Activated effector memory CD4-positive, alpha-beta T cell treated with anti-CD3 and anti-CD28 coated beads, Interleukin-2, amount 50 U/mL, for 16 hours (primary cell): Measurements from ENCODE around the gene RBM47.

Experiments
- DNase-seq: peaks from one replicate; pipeline ENCODE4 v3.0.0-alpha.2; 2020

Gene RBM47

DNA sequence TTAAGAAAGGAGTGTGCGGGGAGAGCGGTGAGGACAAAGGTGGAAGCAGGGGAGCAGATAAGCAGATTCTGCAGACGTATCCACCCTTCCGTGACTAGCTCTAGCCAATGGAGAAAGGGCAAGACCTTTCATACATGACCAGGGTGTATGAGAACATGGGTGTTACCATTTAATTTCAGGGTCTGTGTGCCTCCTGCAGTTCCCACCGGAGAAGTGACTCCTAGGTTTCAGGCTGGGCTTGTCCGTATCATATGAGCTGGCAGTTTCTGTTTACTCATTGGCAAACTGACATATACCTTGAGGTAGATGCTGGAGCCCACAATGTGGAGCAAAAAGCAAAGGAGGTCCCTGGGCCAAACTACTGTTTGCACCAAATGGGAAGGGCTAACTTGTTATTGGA lies 6.8 kb downstream of the RBM47 start:
- DNase-seq: no peak

DNA sequence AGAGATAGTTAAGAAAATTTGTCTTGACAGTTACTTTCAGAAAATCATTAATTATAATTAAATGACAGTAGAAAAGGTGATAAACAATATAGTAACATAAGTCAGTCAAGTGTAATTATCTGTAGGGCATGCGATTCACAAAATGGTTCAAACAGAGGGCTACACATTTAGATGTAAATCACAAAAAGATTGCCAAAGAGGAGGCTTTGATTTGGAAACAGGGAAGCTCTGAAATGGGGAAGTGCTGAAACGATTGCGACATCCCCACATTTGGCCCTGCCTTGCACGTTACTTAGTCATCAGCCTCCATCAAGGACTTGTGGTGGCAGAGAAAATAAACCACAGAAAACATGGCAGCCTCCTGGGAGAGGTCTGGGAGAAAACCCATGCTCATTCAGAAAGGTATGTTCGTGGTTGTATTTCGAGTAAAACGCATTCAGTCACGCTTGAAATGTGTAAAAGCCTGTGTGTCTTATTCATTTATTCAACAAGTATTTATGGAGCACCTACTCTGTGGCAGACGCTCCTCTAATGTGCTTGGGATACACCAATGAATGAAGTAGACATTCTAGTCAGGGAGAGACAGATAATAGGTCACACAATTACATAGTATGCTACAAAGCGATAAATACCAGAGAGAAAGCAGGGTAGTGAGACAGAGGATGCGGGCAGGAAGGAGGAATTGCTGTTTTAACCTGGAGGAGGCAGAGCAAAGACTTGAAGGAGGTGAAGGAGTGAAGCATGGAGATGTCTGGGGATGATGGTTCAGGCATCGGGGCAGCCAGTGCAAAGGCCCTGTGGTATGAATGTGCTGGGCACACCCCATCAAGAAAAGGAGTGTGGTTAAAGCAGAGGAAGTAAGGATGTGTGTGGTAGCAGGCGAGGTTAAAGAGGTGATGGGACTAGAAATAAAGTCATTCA lies 7.8 kb downstream of the RBM47 start:
- no peak for DNase-seq

GRCh38 chr4:40621229-40621591 lies 8.5 kb downstream of the RBM47 start:
- DNase-seq: no peak

DNA sequence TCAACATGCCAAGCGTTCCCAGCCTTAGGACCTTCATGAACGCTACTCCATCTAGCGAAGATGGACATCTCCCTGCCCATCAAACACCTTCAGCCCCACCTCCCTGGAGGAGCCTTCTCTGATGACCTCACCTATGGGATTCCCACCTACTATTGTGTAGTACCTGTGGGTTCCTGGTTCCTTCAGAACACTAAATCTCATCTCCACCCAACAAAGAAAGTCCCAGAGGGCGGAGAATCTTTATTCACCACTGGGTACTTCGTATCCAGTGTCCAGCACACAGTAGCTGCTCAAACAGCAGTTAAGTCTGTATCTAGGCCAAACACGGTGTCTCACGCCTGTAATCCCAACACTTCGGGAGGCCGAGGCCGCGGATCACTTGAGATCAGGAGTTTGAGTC lies 10.1 kb downstream of the RBM47 start:
- no peak for DNase-seq

- no peak for DNase-seq
These were observed 11.8 kb downstream of the RBM47 start for GRCh38 chr4:40617872-40618271.

DNA sequence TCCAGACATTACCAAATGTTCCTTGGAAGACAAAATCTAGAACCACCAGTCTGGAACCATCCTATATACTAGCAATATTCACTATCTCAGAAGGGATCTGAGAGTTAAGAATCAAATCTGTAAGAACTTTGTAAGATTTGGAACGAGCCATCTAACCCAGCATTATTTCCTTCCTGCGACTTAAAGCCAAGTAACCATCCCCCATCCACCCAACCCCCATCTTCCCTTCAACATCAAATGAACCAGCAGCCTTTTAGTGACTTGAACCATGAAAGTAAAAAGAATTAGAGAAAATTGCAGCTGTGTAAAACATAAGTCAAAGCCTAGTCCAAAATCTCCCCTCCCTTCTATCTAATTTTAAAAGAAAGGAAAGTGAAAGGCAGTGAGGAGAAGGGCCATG lies 15.6 kb downstream of the RBM47 start:
- DNase-seq: no peak

DNA sequence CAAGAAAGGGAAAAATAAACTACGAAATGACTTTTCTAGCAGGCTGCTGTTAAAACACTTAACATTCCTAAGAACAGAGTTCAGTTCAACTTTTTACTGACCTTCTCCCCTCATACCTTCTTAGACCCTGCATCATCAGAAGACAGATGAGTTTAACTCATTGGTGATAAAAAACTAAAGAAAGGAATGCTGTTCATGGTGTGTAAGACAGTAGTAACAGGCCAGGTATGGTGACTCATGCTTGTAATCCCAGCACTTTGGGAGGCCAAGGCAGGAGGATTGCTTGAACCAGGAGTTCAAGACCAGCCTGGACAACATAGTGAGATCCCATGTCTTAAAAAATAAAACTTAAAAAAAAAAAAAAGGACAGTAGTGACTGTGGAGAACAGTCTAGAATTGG lies 16.2 kb downstream of the RBM47 start:
- no peak for DNase-seq

GRCh38 chr4:40612831-40613230 lies 16.8 kb downstream of the RBM47 start:
- no peak for DNase-seq

DNA sequence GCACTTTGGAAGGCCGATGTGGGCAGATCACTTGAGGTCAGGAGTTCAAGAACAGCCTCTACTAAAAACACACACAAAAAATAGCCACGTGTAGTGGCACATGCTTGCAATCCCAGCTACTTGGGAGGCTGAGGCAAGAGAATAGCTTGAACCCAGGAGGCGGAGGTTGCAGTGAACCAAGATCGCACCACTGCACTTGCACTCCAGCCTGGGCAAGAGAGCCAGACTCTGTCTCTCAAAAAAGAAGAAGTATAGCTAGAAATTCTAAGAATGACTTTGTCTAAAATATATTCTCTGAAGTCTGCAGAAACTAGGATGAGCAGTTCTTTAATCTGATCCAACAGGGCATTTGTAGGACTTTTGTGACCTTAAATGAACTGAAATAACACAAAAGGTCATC lies 17.4 kb downstream of the RBM47 start:
- no peak for DNase-seq

DNA sequence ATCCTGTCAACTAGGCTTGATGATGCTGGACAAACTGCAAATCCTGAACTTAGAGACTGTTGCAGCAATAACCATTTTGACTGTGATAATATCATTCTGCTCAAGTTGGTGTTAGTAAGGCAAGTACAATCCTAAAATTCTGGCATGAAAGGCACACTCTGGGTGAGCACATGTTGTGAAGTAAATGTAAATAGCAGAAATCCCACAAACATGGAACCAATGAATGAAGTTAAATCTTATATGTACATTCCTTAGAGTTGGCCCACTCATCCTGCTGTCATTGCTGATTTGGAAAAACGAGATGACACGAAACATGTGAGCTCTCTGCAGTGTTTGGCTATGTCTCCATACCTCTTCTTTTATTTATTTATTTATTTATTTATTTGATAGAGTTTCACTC lies 21.0 kb downstream of the RBM47 start:
- no peak for DNase-seq

- DNase-seq: no peak
These were observed 22.4 kb downstream of the RBM47 start for GRCh38 chr4:40607221-40607620.

- no peak for DNase-seq
These were observed 23.4 kb downstream of the RBM47 start for GRCh38 chr4:40606239-40606767.

GRCh38 chr4:40603281-40603680 lies 26.4 kb downstream of the RBM47 start:
- DNase-seq: no peak

DNA sequence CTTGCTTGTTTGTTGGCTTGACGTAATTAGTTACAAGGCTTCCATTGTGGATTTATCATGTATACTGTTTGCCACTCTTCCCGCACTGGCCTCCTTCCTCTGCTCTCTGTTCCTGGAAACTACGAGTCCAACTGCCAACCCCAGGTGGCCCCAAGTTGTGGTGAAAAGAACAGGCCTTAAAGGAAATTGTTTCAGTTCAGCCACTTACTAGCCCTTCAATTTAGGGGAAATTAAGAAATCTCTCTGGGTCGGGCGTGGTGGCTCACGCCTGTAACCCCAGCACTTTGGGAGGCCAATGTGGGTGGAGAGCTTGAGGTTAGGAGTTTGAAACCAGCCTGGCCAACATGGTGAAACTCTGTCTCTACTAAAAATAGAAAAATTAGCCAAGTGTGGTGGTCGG lies 28.0 kb downstream of the RBM47 start:
- no peak for DNase-seq

DNA sequence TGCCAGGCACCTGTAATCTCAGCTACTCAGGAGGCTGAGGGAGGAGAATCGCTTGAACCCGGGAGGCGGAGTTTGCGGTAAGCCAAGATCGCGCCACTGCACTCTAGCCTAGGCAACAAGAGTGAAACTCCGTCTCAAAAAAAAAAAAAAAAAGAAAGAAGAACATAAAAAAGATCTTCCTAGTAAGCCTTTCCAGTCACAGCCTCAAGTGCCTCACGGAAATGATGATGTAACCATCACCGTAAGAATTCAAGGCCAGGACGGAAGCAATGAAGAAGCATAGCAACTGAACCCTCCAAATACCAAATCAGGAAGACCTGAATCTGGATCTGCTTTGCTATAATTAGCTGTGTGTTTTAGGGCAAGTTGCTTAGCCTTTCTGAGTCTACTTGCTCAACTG lies 28.8 kb downstream of the RBM47 start:
- no peak for DNase-seq

DNA sequence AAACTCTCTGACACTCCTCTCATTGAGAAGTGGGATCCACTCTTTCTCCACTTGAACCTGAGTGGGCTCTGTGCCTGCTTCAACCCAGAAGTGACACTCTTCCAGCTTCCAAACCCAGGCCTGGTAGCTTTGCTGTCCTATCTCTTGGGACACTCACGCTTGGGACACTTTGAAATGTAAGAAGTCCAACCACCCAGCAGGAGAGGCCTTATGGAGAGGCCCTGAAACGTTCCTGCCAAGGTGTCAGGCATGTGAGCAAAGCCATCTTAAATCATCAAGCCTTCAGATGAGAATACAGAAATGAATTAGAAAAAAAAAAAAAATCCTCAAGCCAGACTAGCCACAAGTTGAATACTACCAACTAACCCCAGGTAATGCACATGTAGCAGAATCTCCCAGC lies 30.2 kb downstream of the RBM47 start:
- no peak for DNase-seq

DNA sequence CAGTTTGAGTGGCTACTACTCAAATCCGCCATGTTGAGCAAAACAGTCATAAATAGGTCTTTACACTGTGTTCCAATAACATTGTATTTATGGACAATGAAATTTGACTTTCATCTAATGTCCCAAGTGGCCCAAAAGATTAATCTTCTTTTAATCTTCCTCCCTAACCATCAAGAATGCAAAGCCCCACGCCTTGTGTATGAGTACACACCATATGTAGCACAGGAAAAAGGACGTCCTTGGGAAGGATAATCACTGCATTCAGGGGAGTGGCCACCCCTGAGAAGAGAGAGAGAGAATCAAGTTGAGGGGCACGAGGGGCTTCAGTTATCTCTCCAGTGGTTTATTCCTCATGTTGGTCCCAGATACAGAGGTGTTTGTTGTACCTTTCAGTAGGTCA lies 33.1 kb downstream of the RBM47 start:
- no peak for DNase-seq

DNA sequence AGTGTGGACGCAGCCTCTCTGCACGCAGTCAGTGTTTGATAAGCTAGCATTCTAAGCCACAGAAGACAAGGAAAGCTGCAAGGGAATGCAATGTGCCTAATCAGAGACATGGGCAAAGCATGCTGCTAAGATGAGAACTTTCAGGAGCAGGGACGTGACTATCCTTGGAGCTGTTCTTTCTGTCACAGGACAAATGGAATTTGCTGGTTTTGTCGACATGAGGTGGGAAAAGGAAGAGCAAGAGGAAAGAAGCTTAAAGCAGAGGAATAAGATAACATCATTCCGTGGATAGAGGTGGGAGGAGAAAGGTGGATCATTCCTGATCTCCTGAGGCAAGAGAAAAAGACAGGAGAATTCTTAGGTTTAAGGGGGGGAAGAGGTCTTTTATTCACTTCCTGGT lies 33.7 kb downstream of the RBM47 start:
- no peak for DNase-seq

- no peak for DNase-seq
These were observed 35.1 kb downstream of the RBM47 start for GRCh38 chr4:40594261-40595178.

DNA sequence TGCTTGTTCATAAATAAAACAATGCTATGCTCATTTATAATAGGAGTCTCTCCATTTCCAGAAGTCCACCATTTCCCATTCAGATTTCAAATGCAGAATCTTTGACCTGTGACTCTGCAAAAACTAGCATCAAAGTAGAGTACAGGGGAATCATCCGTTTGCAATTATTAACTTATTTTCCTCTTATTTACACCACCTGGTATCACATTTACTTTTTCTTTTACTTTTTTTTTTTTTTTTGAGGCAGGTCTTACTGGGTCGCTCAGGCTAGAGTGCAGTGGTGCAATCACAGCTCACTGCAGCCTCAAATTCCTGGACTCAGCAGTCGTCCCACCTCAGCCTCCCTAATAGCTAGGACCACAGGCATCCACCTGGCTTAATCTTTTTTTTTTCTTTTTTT lies 37.6 kb downstream of the RBM47 start:
- DNase-seq: no peak

GRCh38 chr4:40587826-40588225 lies 41.8 kb downstream of the RBM47 start:
- no peak for DNase-seq

- DNase-seq: no peak
These were observed 42.3 kb downstream of the RBM47 start for GRCh38 chr4:40587351-40587750.

DNA sequence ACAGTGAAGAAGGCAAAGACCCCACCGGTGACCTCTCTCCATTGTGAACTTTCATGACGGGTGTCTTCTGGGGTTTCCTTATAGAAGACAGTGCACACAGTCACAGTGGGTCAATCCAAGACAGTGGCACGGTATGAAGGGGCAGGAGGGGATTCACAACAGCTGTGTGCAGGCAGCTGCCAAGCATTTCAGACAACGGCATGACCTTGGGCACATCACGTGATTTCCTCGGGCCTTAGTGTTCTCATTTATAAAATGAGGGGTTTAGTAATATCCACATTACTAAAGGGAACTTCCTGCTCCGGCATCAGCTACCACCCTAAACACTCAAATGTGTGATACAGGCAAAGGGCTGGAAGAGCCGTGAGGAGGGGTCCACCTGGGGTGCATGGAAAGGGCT lies 42.9 kb downstream of the RBM47 start:
- DNase-seq: no peak

DNA sequence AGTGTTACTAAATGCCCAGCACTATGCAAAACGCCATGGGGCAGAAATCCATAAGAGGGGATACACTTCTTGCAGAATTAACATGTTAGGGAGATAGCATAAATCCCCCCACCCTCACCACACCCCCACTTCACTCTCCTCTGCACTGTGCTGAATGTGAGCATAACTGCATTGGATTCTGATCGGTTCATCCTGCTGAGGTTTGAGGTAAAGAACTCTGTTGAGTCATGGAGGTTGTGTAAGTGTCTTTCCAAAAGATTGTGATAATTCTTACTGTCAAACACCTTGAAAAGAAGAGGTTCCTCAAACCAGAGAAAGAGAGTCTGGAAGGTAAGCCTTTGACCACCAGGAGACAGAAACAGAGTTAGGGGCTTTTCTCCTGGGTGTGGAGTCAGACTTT lies 43.6 kb downstream of the RBM47 start:
- DNase-seq: no peak
